CD4-positive, CD25-positive, alpha-beta regulatory T cell (primary cell): ENCODE results near the gene NTN1. TPM values are rescaled to one million over a fixed set of nuclear protein-coding genes. Genes with fewer than 3 reads are reported as not detected.
"Not testable (repeated sequence)": the region's sequence is repeated elsewhere in the genome, so short reads cannot be mapped to it uniquely, and the experiment has no call there.

Experiments used
- ATAC-seq, 2 donors: fragments of 150-1000 bp; cut with Tn5 transposase; one replicate each; pipeline ENCODE4 v1.10.0; 2021; ENCODE audit warnings: low read depth in 2 of 2, moderate number of reproducible peaks in 2 of 2, moderate library complexity in 1 of 2
- DNase-seq, 3 donors: peaks; one replicate each; pipeline versions ENCODE4 v3.0.0 to v3.0.0-alpha.2; 2012 to 2022; ENCODE audit warnings: mixed read lengths in 1 of 3
- H3K27ac ChIP-seq: one replicate; pipeline ENCODE4 v1.7.0; 2013; ENCODE audit warnings: mild to moderate bottlenecking, low read length; ENCODE audit not compliant: insufficient read depth, poor library complexity, severe bottlenecking
- H3K27me3 ChIP-seq: one replicate; pipeline ENCODE4 v1.7.0; 2013; ENCODE audit warnings: low read length; ENCODE audit not compliant: control insufficient read depth, insufficient read depth
- H3K36me3 ChIP-seq: one replicate; pipeline ENCODE4 v1.7.0; 2013; ENCODE audit warnings: mild to moderate bottlenecking, low read length, moderate library complexity; ENCODE audit not compliant: control insufficient read depth, insufficient read depth
- H3K4me1 ChIP-seq: 2 replicates; pipeline ENCODE4 v1.7.0; 2013; ENCODE audit warnings: mild to moderate bottlenecking, low read length; ENCODE audit not compliant: insufficient read depth, control insufficient read depth, poor library complexity, severe bottlenecking
- H3K4me3 ChIP-seq: one replicate; pipeline ENCODE4 v1.7.0; 2013; ENCODE audit warnings: low read depth, mild to moderate bottlenecking, low read length, moderate library complexity
- H3K9me3 ChIP-seq, 2 experiments: 1 replicate in 1 of 2; 2 replicates in 1 of 2; pipeline ENCODE4 v1.7.0; 2013; ENCODE audit warnings: low read length in 2 of 2, mild to moderate bottlenecking in 1 of 2, moderate library complexity in 1 of 2; ENCODE audit not compliant: control insufficient read depth in 2 of 2
- H3K27ac Mint-ChIP-seq, 3 donors: one replicate each; pipeline ENCODE4 v1.8.0; 2020 to 2022; ENCODE audit warnings: mild to moderate bottlenecking in 3 of 3, mixed read lengths in 3 of 3, moderate library complexity in 2 of 3
- H3K27me3 Mint-ChIP-seq: one replicate; pipeline ENCODE4 v1.8.0; 2022; ENCODE audit warnings: mild to moderate bottlenecking, mixed read lengths
- H3K36me3 Mint-ChIP-seq: one replicate; pipeline ENCODE4 v1.8.0; 2020; ENCODE audit warnings: mixed read lengths
- H3K4me1 Mint-ChIP-seq, 4 donors: one replicate each; pipeline ENCODE4 v1.8.0; 2020 to 2022; ENCODE audit warnings: mixed read lengths in 4 of 4, mild to moderate bottlenecking in 1 of 4
- H3K4me3 Mint-ChIP-seq, 4 donors: one replicate each; pipeline ENCODE4 v1.8.0; 2020 to 2022; ENCODE audit warnings: mild to moderate bottlenecking in 4 of 4, mixed read lengths in 4 of 4, moderate library complexity in 3 of 4
- H3K9me3 Mint-ChIP-seq, 7 donors: one replicate each; pipeline ENCODE4 v1.8.0; 2020 to 2022; ENCODE audit warnings: mixed read lengths in 7 of 7, mild to moderate bottlenecking in 3 of 7, moderate library complexity in 2 of 7
- polyA plus RNA-seq, 4 donors: library from polyadenylated mRNA; unstranded; fragments of 300-500 nt; fragmentation: Illumina TruSeq; gene quantifications; one replicate each; pipeline ENCODE4 v1.2.3, GENCODE V29; 2021
- total RNA-seq: library from RNA; stranded (reverse); gene quantifications from one replicate; pipeline ENCODE4 v1.2.3, GENCODE V29; 2022

Gene NTN1
- total and polyA plus RNA-seq, 5 donors from 2014 or later = 0.03 TPM; not detected in 4

- DNase-seq (no peak), ATAC-seq (no peak)
- no peaks in the 10 kb centered on the region for H3K9me3 ChIP-seq
- no peaks in the 10 kb centered on the region for H3K27me3 Mint-ChIP-seq
- H3K27ac Mint-ChIP-seq = peak overlapping the region in 1 of 3 donors; percentile 39
- no peaks in the 10 kb centered on the region for H3K4me1 ChIP-seq
- no peaks in the 10 kb centered on the region for H3K36me3 ChIP-seq
- H3K27ac ChIP-seq = no peak overlapping the region
- no peaks in the 10 kb centered on the region for H3K4me1 Mint-ChIP-seq
- no peak overlapping the region for H3K4me3 ChIP-seq
- no peak overlapping the region for H3K4me3 Mint-ChIP-seq
- peaks cover 0 to 1% (median 0%) of the 10 kb centered on the region in 7 donors for H3K9me3 Mint-ChIP-seq
- H3K27me3 ChIP-seq = no peaks in the 10 kb centered on the region
- no peaks in the 10 kb centered on the region for H3K36me3 Mint-ChIP-seq
Observed at GRCh38 chr17:9144502-9145249, 123.4 kb downstream of the NTN1 start.

DNA sequence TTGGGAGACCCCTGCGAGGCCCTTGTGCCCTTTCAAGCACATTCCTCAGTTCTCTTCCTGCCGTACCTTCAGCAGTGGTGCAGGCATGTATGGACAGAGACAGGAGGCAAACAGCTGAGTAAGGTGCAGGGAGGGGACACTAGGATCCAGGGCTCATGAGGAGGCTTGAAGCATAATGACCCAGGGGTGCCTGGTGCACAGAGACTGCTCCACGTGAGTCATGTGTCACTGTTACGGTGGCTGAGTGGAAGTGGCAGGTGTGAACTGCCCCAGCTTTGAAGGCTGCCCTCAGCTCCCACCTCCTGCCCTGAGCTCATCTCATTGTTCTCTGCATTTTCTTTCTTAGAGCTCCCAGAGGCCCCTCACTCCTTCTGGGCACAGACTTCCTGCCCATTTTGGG is 124.8 kb downstream of the NTN1 start:
- H3K9me3 ChIP-seq = no peaks in the 10 kb centered on the region
- H3K27ac ChIP-seq = no peak overlapping the region
- H3K36me3 ChIP-seq = no peaks in the 10 kb centered on the region
- H3K27me3 ChIP-seq = no peaks in the 10 kb centered on the region
- H3K4me3 ChIP-seq = no peak overlapping the region
- Mint-ChIP-seq H3K4me1 (no peaks in the 10 kb centered on the region), H3K4me3 (no peak overlapping the region), H3K9me3 (peaks cover 0 to 1% (median 0%) of the 10 kb centered on the region in 7 donors), H3K27me3 (no peaks in the 10 kb centered on the region), H3K36me3 (no peaks in the 10 kb centered on the region), H3K27ac (no peak overlapping the region)
- ATAC-seq (no peak), DNase-seq (no peak)
- H3K4me1 ChIP-seq = no peaks in the 10 kb centered on the region

DNA sequence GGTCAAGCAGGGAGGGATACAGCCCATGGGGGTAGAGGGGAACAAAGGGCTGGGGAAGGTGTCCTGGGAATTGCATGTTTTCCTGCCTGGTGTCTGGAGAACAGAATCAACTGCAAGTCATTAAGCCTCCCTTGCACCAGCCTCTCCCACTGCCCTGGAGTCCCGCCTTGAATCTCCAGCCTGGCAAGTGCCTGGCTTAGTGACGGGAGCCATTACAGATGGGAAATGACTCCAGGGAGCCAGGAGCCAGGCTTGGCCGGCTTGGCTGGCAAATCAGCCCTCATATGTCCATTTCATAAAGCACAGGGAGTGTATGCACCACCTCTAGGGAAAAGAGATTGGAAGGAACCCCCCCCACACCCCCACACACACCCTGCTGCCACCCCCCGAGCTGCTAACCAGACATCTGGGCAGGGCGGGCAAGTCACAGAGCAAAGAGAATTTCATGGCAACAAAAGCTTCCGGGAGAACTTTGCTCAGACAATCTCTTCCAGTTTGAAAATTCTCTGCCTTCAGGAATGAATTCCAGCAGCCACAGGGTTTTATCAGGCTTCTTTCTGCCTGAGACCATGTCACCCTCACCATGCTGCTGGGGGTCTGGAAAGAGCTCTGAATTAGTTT is 127.7 kb downstream of the NTN1 start:
- Histone ChIP-seq H3K4me1 (no peaks in the 10 kb centered on the region), H3K27ac (no peak overlapping the region), H3K27me3 (no peaks in the 10 kb centered on the region), H3K4me3 (no peak overlapping the region), H3K36me3 (no peaks in the 10 kb centered on the region), H3K9me3 (no peaks in the 10 kb centered on the region)
- peaks cover 0 to 1% (median 0%) of the 10 kb centered on the region in 7 donors for H3K9me3 Mint-ChIP-seq
- H3K27ac Mint-ChIP-seq = no peak overlapping the region
- H3K27me3 Mint-ChIP-seq = no peaks in the 10 kb centered on the region
- H3K4me3 Mint-ChIP-seq = no peak overlapping the region
- ATAC-seq (no peak), DNase-seq (no peak)
- no peaks in the 10 kb centered on the region for H3K4me1 Mint-ChIP-seq
- no peaks in the 10 kb centered on the region for H3K36me3 Mint-ChIP-seq

GRCh38 chr17:9150446-9151090 is 129.3 kb downstream of the NTN1 start:
- DNase-seq (no peak), ATAC-seq (no peak)
- H3K27me3 Mint-ChIP-seq = no peaks in the 10 kb centered on the region
- H3K36me3 Mint-ChIP-seq = no peaks in the 10 kb centered on the region
- Histone ChIP-seq H3K36me3 (no peaks in the 10 kb centered on the region), H3K9me3 (no peaks in the 10 kb centered on the region), H3K4me3 (no peak overlapping the region), H3K27ac (no peak overlapping the region), H3K4me1 (no peaks in the 10 kb centered on the region), H3K27me3 (no peaks in the 10 kb centered on the region)
- no peak overlapping the region for H3K27ac Mint-ChIP-seq
- no peak overlapping the region for H3K4me3 Mint-ChIP-seq
- H3K4me1 Mint-ChIP-seq = no peaks in the 10 kb centered on the region
- H3K9me3 Mint-ChIP-seq = peaks cover 0 to 1% (median 0%) of the 10 kb centered on the region in 7 donors

DNA sequence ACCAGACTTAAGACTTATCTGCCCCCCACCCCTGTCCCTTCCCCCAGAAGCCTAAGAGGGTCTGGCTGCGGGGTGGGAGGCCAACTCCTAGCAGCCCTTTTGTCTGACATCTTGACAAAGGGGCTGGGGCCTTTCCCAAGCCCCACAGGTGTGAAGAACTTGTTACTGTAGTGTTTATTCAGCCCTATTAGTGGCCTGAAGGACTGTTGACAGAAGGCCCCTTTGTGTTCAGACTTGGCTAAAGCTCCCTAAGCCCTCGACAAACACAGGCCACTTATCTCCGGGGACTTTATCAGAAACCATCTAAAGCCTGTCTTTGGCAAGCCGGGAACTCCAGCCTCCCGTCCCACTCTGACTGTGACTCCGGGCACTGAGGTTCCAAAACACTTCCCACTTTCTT is 129.8 kb downstream of the NTN1 start:
- Mint-ChIP-seq H3K9me3 (peaks cover 0 to 1% (median 0%) of the 10 kb centered on the region in 7 donors), H3K4me3 (no peak overlapping the region), H3K27ac (no peak overlapping the region), H3K36me3 (no peaks in the 10 kb centered on the region), H3K4me1 (no peaks in the 10 kb centered on the region), H3K27me3 (no peaks in the 10 kb centered on the region)
- Histone ChIP-seq H3K4me1 (no peaks in the 10 kb centered on the region), H3K36me3 (no peaks in the 10 kb centered on the region), H3K4me3 (no peak overlapping the region), H3K9me3 (no peaks in the 10 kb centered on the region), H3K27ac (no peak overlapping the region), H3K27me3 (no peaks in the 10 kb centered on the region)
- DNase-seq (no peak), ATAC-seq (no peak)

- not testable (repeated sequence) for H3K4me1 Mint-ChIP-seq, H3K9me3 Mint-ChIP-seq, DNase-seq, H3K4me1 ChIP-seq, H3K27me3 Mint-ChIP-seq, H3K4me3 ChIP-seq, H3K36me3 Mint-ChIP-seq, H3K9me3 ChIP-seq, H3K27ac Mint-ChIP-seq, H3K4me3 Mint-ChIP-seq, H3K36me3 ChIP-seq, H3K27ac ChIP-seq, ATAC-seq, H3K27me3 ChIP-seq
Observed at GRCh38 chr17:9151740-9152139, 130.4 kb downstream of the NTN1 start.

GRCh38 chr17:9158544-9159452 is 137.5 kb downstream of the NTN1 start:
- H3K27me3 Mint-ChIP-seq = peaks cover 4% of the 10 kb centered on the region
- Histone ChIP-seq H3K36me3 (no peaks in the 10 kb centered on the region), H3K27ac (no peak overlapping the region), H3K4me3 (no peak overlapping the region), H3K27me3 (no peaks in the 10 kb centered on the region), H3K4me1 (no peaks in the 10 kb centered on the region), H3K9me3 (no peaks in the 10 kb centered on the region)
- no peaks in the 10 kb centered on the region for H3K36me3 Mint-ChIP-seq
- H3K4me1 Mint-ChIP-seq = peaks cover 0 to 5% (median 0%) of the 10 kb centered on the region in 4 donors
- DNase-seq (no peak), ATAC-seq (no peak)
- H3K27ac Mint-ChIP-seq = no peak overlapping the region
- H3K9me3 Mint-ChIP-seq = no peaks in the 10 kb centered on the region
- no peak overlapping the region for H3K4me3 Mint-ChIP-seq
